GM12801 (cell line): Measurements from ENCODE around the gene DYNLT2B.

Source experiments
- CTCF ChIP-seq: IDR thresholded peaks from one replicate; pipeline ENCODE4 v1.5.1; 2011; ENCODE audit warnings: control low read depth; ENCODE audit not compliant: insufficient read length; ENCODE audit errors: extremely low read depth

DYNLT2B gene

DNA sequence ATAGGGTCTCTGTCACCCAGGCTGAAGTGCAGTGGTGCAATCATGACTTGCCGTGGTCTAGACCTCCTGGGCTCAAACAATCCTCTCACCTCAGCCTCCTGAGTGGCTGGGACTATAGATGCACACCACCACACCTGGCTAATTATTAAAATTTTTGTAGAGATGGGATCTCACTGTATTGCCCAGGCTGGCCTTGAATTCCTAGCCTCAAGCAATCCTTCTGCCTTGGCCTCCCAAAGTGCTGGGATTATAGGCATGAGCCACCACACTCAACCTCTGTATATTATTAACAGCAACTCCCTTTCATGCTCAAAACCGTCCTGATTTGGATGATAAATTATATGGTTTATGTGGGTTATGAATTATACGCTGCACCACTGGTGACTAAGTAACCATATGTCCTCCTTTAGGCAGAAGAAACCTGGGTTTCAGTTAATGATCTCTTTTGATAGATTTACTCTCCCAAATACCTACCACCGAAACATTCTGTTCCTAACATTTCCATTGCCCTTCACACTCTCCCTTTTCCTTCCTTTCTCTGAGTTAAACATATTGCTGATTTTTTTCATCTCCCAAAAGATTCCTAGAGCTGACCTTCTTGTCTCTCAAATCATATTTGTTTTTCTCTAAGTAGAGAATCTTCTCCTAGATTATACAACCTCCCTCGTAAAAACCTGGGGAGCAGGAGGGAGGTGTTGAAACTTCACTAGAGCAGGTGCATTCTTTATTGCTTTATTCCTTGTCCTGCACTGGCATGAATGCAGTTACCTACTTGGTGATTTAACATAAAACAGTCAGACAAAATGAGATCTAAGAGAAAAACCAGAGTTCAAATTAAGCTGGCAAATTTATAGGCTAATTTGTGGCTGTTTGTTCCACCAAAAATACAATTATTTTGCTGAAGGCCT is 63.4 kb downstream of the DYNLT2B start:
- TF ChIP-seq CTCF = no peak

DNA sequence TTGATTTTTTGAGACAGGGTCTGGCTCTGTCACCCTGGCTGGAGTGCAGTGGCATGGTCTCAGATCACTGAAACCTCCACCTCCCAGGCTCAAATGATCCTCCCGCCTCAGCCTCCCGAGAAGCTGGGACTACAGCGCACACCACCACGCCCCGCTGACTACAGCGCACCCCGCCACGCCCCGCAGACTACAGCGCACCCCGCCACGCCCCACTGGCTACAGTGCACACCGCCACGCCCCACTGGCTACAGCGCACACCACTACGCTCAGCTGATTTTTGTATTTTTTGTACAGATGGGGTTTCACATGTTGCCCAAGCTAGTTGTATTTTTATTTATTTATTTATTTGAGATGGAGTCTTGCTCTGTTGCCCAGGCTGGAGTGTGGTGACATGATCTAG is 66.1 kb downstream of the DYNLT2B start:
- TF ChIP-seq CTCF = no peak

GRCh38 chr3:196246612-196247308 is 71.3 kb downstream of the DYNLT2B start:
- TF ChIP-seq CTCF = no peak

- no peak for TF ChIP-seq CTCF
These were observed 76.3 kb downstream of the DYNLT2B start for GRCh38 chr3:196241704-196242103.
